Activated CD4-positive, alpha-beta memory T cell treated with anti-CD3 and anti-CD28 coated beads, Interleukin-2, amount 10 ng/mL, durations not matched to agents 7 days and 5 days (primary cell): ENCODE data around the gene MTREX. TPM values are rescaled to one million over a fixed set of nuclear protein-coding genes. Genes with fewer than 3 reads are reported as not detected.

Experiments
- CTCF ChIA-PET: fragments of 350-600 bp; sonication (Branson Sonifier 250); formaldehyde crosslinking; loops from one replicate; lab custom pipeline; 2021; ENCODE audit warnings: antibody characterized with exemption, inconsistent platforms; lab: Charles Lee
- POLR2A ChIA-PET: fragments of 350-600 bp; sonication (Branson Sonifier 250); formaldehyde crosslinking; loops from one replicate; lab custom pipeline; 2021; ENCODE audit warnings: antibody characterized with exemption; lab: Charles Lee
- DNase-seq: peaks from one replicate; pipeline ENCODE4 v3.0.0-alpha.2; 2020
- H3K27ac Mint-ChIP-seq: one replicate; pipeline ENCODE4 v1.8.0; 2021; ENCODE audit warnings: mild to moderate bottlenecking, mixed read lengths
- H3K27me3 Mint-ChIP-seq: one replicate; pipeline ENCODE4 v1.8.0; 2021; ENCODE audit warnings: mixed read lengths
- H3K36me3 Mint-ChIP-seq: one replicate; pipeline ENCODE4 v1.8.0; 2021; ENCODE audit warnings: low read depth, mixed read lengths
- H3K4me1 Mint-ChIP-seq: one replicate; pipeline ENCODE4 v1.8.0; 2021; ENCODE audit warnings: mixed read lengths
- H3K4me3 Mint-ChIP-seq: one replicate; pipeline ENCODE4 v1.8.0; 2021; ENCODE audit warnings: mild to moderate bottlenecking, mixed read lengths
- H3K9me3 Mint-ChIP-seq: one replicate; pipeline ENCODE4 v1.8.0; 2021; ENCODE audit warnings: mixed read lengths
- total RNA-seq, 2 experiments: library from RNA; stranded (reverse); gene quantifications; one replicate each; pipeline ENCODE4 v1.2.3, GENCODE V29; 2021

Gene MTREX
- total RNA-seq, 2 experiments from 2014 or later: 69.7 to 71.4 TPM

GRCh38 chr5:55392669-55393068 lies 84.9 kb downstream of the MTREX start:
- Mint-ChIP-seq H3K4me3 (no peak overlapping the region), H3K27ac (no peak overlapping the region), H3K4me1 (peaks cover 2% of the 10 kb centered on the region), H3K9me3 (peaks cover 10% of the 10 kb centered on the region), H3K36me3 (peaks cover 59% of the 10 kb centered on the region), H3K27me3 (no peaks in the 10 kb centered on the region)
- ChIA-PET POLR2A (interaction anchor here (1.5 kb wide), 1 partner anchor 9 kb away, joined by 3 read pairs; no protein-coding TSS in a partner anchor), CTCF (interaction anchor here (1.3 kb wide), 1 partner anchor 9 kb away, joined by 5 read pairs; no protein-coding TSS in a partner anchor)
- DNase-seq: no peak

GRCh38 chr5:55393501-55394175 lies 85.8 kb downstream of the MTREX start:
- Mint-ChIP-seq H3K27me3 (no peaks in the 10 kb centered on the region), H3K4me3 (no peak overlapping the region), H3K4me1 (peaks cover 2% of the 10 kb centered on the region), H3K36me3 (peaks cover 52% of the 10 kb centered on the region), H3K9me3 (peaks cover 10% of the 10 kb centered on the region), H3K27ac (no peak overlapping the region)
- POLR2A ChIA-PET: interaction anchor here (1.5 kb wide), 1 partner anchor 8 kb away, joined by 3 read pairs; no protein-coding TSS in a partner anchor
- CTCF ChIA-PET: interaction anchor here (1.3 kb wide), 1 partner anchor 8 kb away, joined by 5 read pairs; no protein-coding TSS in a partner anchor
- no peak for DNase-seq

DNA sequence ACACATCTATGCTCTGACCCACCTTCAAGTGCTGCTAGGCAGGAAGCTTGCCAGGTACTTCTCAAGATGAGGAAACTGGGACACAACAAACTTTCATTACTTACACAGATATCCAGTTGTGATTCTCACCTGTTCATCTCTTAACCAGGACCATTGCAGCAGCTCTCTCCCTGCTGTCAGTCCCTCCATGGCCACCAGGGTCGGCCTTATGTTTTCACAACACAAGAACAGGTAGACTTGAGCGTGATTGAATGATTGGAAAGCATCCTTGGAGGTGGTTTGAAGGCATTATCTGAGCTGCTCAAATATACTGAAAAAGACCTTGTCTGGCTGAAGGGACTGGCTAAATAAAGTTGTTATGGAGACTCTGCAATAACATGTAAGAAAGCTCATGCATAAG lies 94.4 kb downstream of the MTREX start:
- no peak for DNase-seq
- Mint-ChIP-seq H3K4me3 (no peak overlapping the region), H3K27ac (no peak overlapping the region), H3K27me3 (no peaks in the 10 kb centered on the region), H3K9me3 (no peaks in the 10 kb centered on the region), H3K4me1 (no peaks in the 10 kb centered on the region), H3K36me3 (peaks cover 21% of the 10 kb centered on the region)
- CTCF ChIA-PET: interaction anchor here (1.3 kb wide), 2 partner anchors 9 to 78 kb away, joined by 3 to 5 read pairs; no protein-coding TSS in a partner anchor
- POLR2A ChIA-PET: interaction anchor here (0.9 kb wide), 1 partner anchor 9 kb away, joined by 3 read pairs; no protein-coding TSS in a partner anchor

GRCh38 chr5:55406292-55406691 lies 98.5 kb downstream of the MTREX start:
- POLR2A ChIA-PET: interaction anchor here (1.4 kb wide), 1 partner anchor 99 kb away, joined by 3 read pairs; the partner anchor contains the start of genes DHX29 and MTREX

DNA sequence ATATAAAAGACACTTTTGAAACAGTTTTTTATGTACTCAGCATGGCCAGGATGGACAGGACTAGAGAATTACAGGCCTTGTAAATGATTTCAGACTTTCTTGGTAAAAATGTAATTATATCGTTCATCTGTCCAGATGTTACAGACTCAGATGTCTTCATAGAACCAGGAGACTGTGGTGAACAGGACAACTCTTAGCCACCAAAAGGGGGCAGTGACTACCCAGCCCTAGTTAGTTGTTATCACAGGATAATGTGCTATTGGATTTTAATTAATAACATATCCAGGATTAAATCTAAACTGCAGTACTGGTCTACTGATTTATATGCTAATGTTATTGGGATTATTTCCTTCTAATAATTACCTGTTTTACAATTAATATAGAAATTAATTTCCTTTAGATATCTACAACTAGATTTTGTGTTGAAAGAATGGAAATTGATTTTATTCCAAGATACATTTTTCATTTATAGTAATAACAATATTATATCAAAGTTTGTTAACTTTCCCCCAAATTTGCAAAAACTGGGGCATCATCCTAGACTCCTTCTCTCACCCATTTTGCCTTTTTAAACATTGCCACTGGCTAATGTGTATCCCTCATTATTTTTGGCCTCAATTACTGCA lies 99.4 kb downstream of the MTREX start:
- Mint-ChIP-seq H3K27me3 (no peaks in the 10 kb centered on the region), H3K9me3 (no peaks in the 10 kb centered on the region), H3K27ac (no peak overlapping the region), H3K36me3 (peaks cover 26% of the 10 kb centered on the region), H3K4me3 (no peak overlapping the region), H3K4me1 (peaks cover 2% of the 10 kb centered on the region)
- ChIA-PET CTCF (interaction anchor here (1.2 to 2.4 kb wide), 2 partner anchors 153 to 284 kb away, joined by 3 to 12 read pairs; no protein-coding TSS in a partner anchor), POLR2A (interaction anchor here (1.4 kb wide), 1 partner anchor 100 kb away, joined by 3 read pairs; the partner anchor contains the start of genes DHX29 and MTREX)
- no peak for DNase-seq

More at GRCh38 chr5:55406292-55406691, 98.5 kb downstream of the MTREX start:
- CTCF ChIA-PET: interaction anchor here (0.6 to 2.4 kb wide), 7 partner anchors 8 to 287 kb away, joined by 3 to 12 read pairs (median 3); partner anchors contain the start of genes DHX29 and MTREX
- Mint-ChIP-seq H3K4me3 (no peak overlapping the region), H3K4me1 (no peaks in the 10 kb centered on the region), H3K36me3 (peaks cover 29% of the 10 kb centered on the region), H3K27me3 (no peaks in the 10 kb centered on the region), H3K9me3 (no peaks in the 10 kb centered on the region), H3K27ac (no peak overlapping the region)
- DNase-seq: no peak

DNA sequence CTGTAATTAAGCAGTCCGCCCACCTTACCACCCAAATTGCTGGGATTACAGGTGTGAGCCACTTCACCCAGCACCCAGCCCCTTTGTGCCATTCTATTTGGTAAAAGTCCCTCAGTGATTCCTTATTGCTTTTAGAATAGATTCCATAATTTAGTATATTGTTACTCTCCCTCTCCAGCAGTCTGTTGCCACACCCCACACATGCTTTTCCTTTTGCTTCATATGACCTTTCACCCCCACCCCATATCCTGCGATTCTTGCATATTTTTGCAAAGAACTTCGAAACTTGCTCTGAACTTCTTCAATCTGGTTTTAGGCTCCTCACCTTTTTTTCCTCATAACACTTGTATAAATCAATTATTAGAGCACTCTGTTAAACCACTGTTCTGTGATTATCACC lies 100.2 kb downstream of the MTREX start:
- Mint-ChIP-seq H3K4me3 (no peak overlapping the region), H3K27ac (no peak overlapping the region), H3K9me3 (no peaks in the 10 kb centered on the region), H3K36me3 (peaks cover 27% of the 10 kb centered on the region), H3K4me1 (peaks cover 5% of the 10 kb centered on the region), H3K27me3 (no peaks in the 10 kb centered on the region)
- ChIA-PET POLR2A (no interaction called here), CTCF (no interaction called here)
- no peak for DNase-seq

DNA sequence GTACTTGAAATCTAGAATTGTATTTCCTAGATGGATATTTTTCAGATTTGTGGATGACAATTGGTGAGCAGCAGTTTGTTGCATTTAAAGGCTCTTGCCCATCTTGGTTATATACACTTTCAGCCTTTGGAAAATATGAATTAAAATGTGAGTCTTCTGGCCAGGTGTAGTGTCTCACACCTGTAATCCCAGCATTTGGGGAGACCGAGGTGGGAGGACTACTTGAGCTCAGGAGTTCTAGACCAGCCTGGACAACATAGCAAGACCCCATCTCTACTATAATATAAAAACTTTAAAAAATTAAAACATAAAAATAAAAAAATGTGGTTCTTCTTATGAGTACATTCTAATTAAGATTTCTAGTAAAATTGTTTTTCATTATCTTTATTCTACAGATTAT lies 102.0 kb downstream of the MTREX start:
- Mint-ChIP-seq H3K27ac (no peak overlapping the region), H3K4me3 (no peak overlapping the region), H3K36me3 (peaks cover 29% of the 10 kb centered on the region), H3K27me3 (no peaks in the 10 kb centered on the region), H3K4me1 (peaks cover 5% of the 10 kb centered on the region), H3K9me3 (no peaks in the 10 kb centered on the region)
- ChIA-PET POLR2A (no interaction called here), CTCF (no interaction called here)
- no peak for DNase-seq

- H3K9me3 Mint-ChIP-seq: no peaks in the 10 kb centered on the region
- POLR2A ChIA-PET: no interaction called here
- no peak for DNase-seq
- CTCF ChIA-PET: interaction anchor here (0.6 kb wide), 1 partner anchor 743 kb away, joined by 3 read pairs; no protein-coding TSS in a partner anchor
- peaks cover 5% of the 10 kb centered on the region for H3K4me1 Mint-ChIP-seq
- no peak overlapping the region for H3K4me3 Mint-ChIP-seq
- no peaks in the 10 kb centered on the region for H3K27me3 Mint-ChIP-seq
- no peak overlapping the region for H3K27ac Mint-ChIP-seq
- H3K36me3 Mint-ChIP-seq: peaks cover 36% of the 10 kb centered on the region
Observed at GRCh38 chr5:55410845-55411244, 103.1 kb downstream of the MTREX start.

DNA sequence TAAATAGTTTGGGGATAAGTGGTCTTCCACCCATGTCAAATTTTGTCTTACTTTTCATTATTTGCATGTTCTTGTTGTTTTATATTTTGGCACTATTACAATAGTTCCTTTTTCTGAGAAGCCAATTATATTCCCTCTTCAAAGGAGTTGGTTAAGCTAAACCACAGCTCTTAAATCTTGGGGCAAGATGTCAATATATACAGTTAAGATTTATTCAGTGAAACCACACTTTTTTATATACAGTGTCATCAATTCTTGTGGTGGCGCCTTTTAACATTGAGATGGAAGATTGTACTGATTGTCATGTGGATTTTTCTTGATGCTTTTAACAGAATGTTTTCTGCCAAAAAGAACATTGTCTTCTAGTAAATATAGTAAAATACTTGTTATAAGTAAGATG lies 104.1 kb downstream of the MTREX start:
- Mint-ChIP-seq H3K27me3 (no peaks in the 10 kb centered on the region), H3K4me3 (no peak overlapping the region), H3K9me3 (no peaks in the 10 kb centered on the region), H3K36me3 (peaks cover 34% of the 10 kb centered on the region), H3K4me1 (peaks cover 5% of the 10 kb centered on the region), H3K27ac (no peak overlapping the region)
- no peak for DNase-seq
- POLR2A ChIA-PET: no interaction called here
- CTCF ChIA-PET: no interaction called here

DNA sequence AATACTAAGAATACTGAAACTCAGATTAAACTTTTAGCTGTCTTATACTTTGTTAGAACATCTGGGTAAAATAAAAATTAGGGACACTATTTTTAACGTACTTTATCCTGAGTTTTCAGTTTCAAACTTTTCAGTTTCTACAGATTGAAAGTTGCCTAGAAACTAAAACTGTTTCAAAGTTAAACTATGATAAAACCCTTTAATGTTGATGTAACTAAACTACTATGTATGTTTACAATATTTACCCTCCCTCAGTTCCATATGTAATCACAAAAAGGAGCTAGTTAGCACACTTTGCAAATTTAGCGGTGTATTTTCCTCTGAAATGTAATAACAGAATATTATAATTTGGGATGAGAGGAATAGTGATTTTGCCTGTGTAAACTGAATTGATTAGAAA lies 105.9 kb downstream of the MTREX start:
- Mint-ChIP-seq H3K27me3 (no peaks in the 10 kb centered on the region), H3K36me3 (peaks cover 35% of the 10 kb centered on the region), H3K27ac (no peak overlapping the region), H3K4me1 (peaks cover 5% of the 10 kb centered on the region), H3K9me3 (no peaks in the 10 kb centered on the region), H3K4me3 (no peak overlapping the region)
- DNase-seq: no peak
- POLR2A ChIA-PET: no interaction called here
- CTCF ChIA-PET: interaction anchor here (0.8 to 1.1 kb wide), 2 partner anchors 9 to 278 kb away, joined by 5 to 7 read pairs; no protein-coding TSS in a partner anchor

- Mint-ChIP-seq H3K27ac (no peak overlapping the region), H3K36me3 (peaks cover 38% of the 10 kb centered on the region), H3K9me3 (no peaks in the 10 kb centered on the region), H3K27me3 (no peaks in the 10 kb centered on the region), H3K4me1 (peaks cover 10% of the 10 kb centered on the region), H3K4me3 (no peak overlapping the region)
- CTCF ChIA-PET: no interaction called here
- POLR2A ChIA-PET: no interaction called here
- DNase-seq: no peak
Observed at GRCh38 chr5:55415071-55415470, 107.3 kb downstream of the MTREX start.

GRCh38 chr5:55416306-55416705 lies 108.5 kb downstream of the MTREX start:
- no peak for DNase-seq
- Mint-ChIP-seq H3K4me3 (no peak overlapping the region), H3K27me3 (no peaks in the 10 kb centered on the region), H3K9me3 (no peaks in the 10 kb centered on the region), H3K27ac (no peak overlapping the region), H3K36me3 (peaks cover 33% of the 10 kb centered on the region), H3K4me1 (peaks cover 23% of the 10 kb centered on the region)
- CTCF ChIA-PET: no interaction called here
- POLR2A ChIA-PET: no interaction called here
